Ovary (tissue), 9 donors: ENCODE data around the gene BNC2. TPM values are rescaled to one million over a fixed set of nuclear protein-coding genes. Genes with fewer than 3 reads are reported as not detected.

Experiments
- DNase-seq, 5 donors: peaks; one replicate each; pipeline ENCODE4 v3.0.0-alpha.2; 2019 to 2020
- H3K27ac ChIP-seq, 2 donors: fragments of 200-600 bp; one replicate each; pipeline versions ENCODE4 v1.5.1 to v1.8.0; 2019 to 2022
- H3K27me3 ChIP-seq: fragments of 200-600 bp; one replicate; pipeline ENCODE4 v1.8.0; 2022
- H3K36me3 ChIP-seq: fragments of 200-600 bp; sonication (generic); one replicate; pipeline ENCODE4 v1.5.1; 2019
- H3K4me1 ChIP-seq: one replicate; pipeline ENCODE4 v1.8.1; 2013; ENCODE audit warnings: mild to moderate bottlenecking, moderate library complexity; ENCODE audit not compliant: insufficient read depth
- H3K4me3 ChIP-seq: fragments of 200-600 bp; sonication (generic); one replicate; pipeline ENCODE4 v1.5.1; 2017
- H3K9me3 ChIP-seq, 2 donors: fragments of 200-600 bp in 1 of 2; sonication (generic) in 1 of 2; one replicate each; pipeline versions ENCODE4 v1.5.1 to v1.8.1; 2013 to 2019; ENCODE audit warnings: mild to moderate bottlenecking in 1 of 2, moderate library complexity in 1 of 2
- EP300 ChIP-seq: sonication (generic); formaldehyde crosslinking; IDR thresholded peaks from one replicate; pipeline ENCODE4 v1.6.1; 2017; ENCODE audit warnings: antibody characterized with exemption
- POLR2A ChIP-seq: fragments of 450-650 bp; IDR thresholded peaks from one replicate; pipeline ENCODE4 v1.6.1; 2017; ENCODE audit warnings: antibody characterized with exemption, mild to moderate bottlenecking, moderate library complexity
- WGBS, 3 donors: extraction: QIAGEN DNeasy Blood & Tissue Kit in 1 of 3; methylation state at CpG; one replicate each; pipeline versions ENCODE4 v1.1.5 to v1.1.7; 2013 to 2017; 5-methylcytosine and 5-hydroxymethylcytosine counted together
- intact Hi-C, 4 donors: fragments of 100-400 bp; cut with DNase I; formaldehyde crosslinking; loops; one replicate each; pipeline versions ENCODE4 v1.11.0 to v1.15.1; 2022 to 2023
- polyA plus RNA-seq, 2 donors: library from polyadenylated mRNA; stranded (reverse); fragments of 200-250 nt in 1 of 2; fragments of 350-450 nt in 1 of 2; fragmentation: Illumina TruSeq in 1 of 2; extraction: RNeasy Lipid Tissue Mini Kit (QIAGEN cat#74804) in 1 of 2; gene quantifications; one replicate each; pipeline ENCODE4 v1.2.3, GENCODE V29; 2013 to 2014
- total RNA-seq, 7 donors: library from RNA; depleted of rRNA in 2 of 7; stranded (reverse); fragments of >200 nt in 2 of 7; fragmentation: NEBNext Ultra II Directional in 3 of 7; extraction: Animal tissue kit (Norgen Biotek cat#: 25700) in 3 of 7; gene quantifications; one replicate each; pipeline versions ENCODE4 v1.1.0 to v1.2.4, GENCODE V29; 2016 to 2023
- TF ChIP-seq, protein P1 (sequence below), 3 donors: fragments of 450-650 bp in 2 of 3; fragments of 200-600 bp in 1 of 3; IDR thresholded peaks; one replicate each; pipeline versions ENCODE4 v1.5.1 to v1.8.0; 2016 to 2022; ENCODE audit warnings: antibody characterized with exemption in 3 of 3, mild to moderate bottlenecking in 1 of 3
- donor health status: DM: no; HTN: no; CAD: no; lungs with moderate emphysema.
- donor health status: DM: no; HTN: no; CAD: no.
- donor health status: Bipolar disorder and iron deficiency.
- donor health status: DM: yes; HTN: yes; CAD: no.
- donor health status: DM: no; HTN: no; CAD: no.
- donor health status: DM: yes; HTN: yes; CAD: no.

Gene BNC2
- total and polyA plus RNA-seq, 9 donors: 17.2 to 232 (median 197) TPM

DNA sequence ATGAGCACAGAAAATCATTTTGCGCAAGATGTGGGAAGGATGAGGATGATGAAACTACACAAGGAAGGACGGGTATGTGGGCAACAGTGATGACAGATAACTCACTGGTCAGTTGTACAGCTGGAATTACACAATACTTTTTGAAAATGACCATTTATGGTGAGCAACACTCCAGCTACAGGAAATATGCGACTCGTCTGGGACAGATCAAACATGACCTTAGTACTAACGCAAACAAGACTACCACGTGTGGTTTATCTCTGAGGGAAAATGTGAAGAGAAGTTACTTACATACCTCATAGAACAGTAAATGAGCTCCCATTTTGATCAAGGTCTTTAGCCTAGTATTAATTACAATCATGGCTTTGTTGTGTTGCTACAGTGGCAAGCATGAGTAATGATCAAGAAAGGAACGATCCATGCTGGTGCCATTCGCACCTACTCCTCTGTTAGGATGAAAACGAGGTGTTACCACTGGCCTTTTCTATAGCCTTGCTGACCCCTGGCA is 456.9 kb downstream of the BNC2 start:
- H3K4me1 ChIP-seq: peaks cover 16% of the 10 kb centered on the region
- H3K27ac ChIP-seq: peak overlapping the region in 1 of 2 donors; percentile 51
- H3K36me3 ChIP-seq: no peaks in the 10 kb centered on the region
- no peaks in the 10 kb centered on the region for H3K27me3 ChIP-seq
- peak in 2 of 5 donors; percentile 31 to 52 for DNase-seq
- peak; percentile 52 for TF ChIP-seq EP300
- TF ChIP-seq, protein P1, sequence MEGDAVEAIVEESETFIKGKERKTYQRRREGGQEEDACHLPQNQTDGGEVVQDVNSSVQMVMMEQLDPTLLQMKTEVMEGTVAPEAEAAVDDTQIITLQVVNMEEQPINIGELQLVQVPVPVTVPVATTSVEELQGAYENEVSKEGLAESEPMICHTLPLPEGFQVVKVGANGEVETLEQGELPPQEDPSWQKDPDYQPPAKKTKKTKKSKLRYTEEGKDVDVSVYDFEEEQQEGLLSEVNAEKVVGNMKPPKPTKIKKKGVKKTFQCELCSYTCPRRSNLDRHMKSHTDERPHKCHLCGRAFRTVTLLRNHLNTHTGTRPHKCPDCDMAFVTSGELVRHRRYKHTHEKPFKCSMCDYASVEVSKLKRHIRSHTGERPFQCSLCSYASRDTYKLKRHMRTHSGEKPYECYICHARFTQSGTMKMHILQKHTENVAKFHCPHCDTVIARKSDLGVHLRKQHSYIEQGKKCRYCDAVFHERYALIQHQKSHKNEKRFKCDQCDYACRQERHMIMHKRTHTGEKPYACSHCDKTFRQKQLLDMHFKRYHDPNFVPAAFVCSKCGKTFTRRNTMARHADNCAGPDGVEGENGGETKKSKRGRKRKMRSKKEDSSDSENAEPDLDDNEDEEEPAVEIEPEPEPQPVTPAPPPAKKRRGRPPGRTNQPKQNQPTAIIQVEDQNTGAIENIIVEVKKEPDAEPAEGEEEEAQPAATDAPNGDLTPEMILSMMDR (IDR thresholded peaks at IDR 0.05): no peak
- intact Hi-C loops: loop anchor here in 2 of 4 donors (5.0 to 10.0 kb wide), 3 partner anchors 59 to 459 kb away; partner anchors contain the start of gene BNC2 (in 1 of the 2)
- no peaks in the 10 kb centered on the region for H3K9me3 ChIP-seq
- no peak overlapping the region for H3K4me3 ChIP-seq
- WGBS, 3 donors: 31 to 44% (median 41%) methylated on average over 9 of the region's 9 CpGs

DNA sequence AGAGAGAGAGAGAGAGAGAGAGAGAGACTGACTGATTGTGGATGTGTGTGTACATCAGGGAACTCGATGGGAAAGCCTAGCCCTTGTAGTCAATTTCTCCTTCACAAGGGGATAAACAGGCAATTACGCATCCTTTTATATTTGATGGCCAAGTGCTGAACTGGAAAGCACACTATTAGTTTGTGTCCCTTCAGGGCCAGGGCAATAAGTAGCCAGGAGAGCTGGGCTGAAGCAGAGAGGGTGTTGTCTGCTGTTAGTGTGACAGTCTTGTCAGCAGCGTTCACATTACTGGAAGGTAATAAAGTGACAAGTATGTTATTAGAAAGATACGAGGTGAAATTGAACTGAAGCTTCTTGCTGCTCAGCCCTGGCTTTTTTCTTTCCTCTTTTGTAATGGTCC is 457.7 kb downstream of the BNC2 start:
- Histone ChIP-seq H3K27ac (peak overlapping the region in 1 of 2 donors; percentile 39), H3K27me3 (no peaks in the 10 kb centered on the region), H3K4me1 (peaks cover 16% of the 10 kb centered on the region), H3K4me3 (no peak overlapping the region), H3K9me3 (no peaks in the 10 kb centered on the region), H3K36me3 (no peaks in the 10 kb centered on the region)
- TF ChIP-seq, protein P1 (IDR thresholded peaks at IDR 0.05): no peak
- TF ChIP-seq POLR2A: no peak
- TF ChIP-seq EP300: no peak
- whole genome bisulfite sequencing, 3 donors: 82 to 87% (median 83%) methylated on average over 4 of the region's 4 CpGs
- intact Hi-C loops: loop anchor here in 2 of 4 donors (5.0 to 10.0 kb wide), 3 partner anchors 58 to 460 kb away; partner anchors contain the start of gene BNC2 (in 1 of the 2)
- no peak for DNase-seq

DNA sequence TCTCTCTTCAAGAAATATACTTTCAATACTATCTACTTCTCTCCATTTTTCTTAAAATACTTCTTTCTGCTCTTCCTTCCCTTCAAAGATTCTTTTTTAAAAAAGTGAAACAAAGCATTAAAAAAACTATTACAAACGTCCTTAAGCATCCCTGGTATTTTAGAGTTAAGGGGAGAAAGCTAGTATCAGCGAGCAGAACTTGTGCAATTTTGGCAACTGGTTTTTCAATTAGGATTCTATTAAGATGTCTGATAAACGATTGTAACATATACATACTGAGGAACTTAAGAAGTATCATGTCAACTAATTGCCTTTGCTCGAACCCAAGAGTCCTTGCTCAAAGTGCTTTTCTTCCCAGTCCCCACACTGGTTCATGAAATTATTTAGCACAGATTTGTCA is 459.2 kb downstream of the BNC2 start:
- TF ChIP-seq, protein P1 (IDR thresholded peaks at IDR 0.05): no peak
- TF ChIP-seq POLR2A: no peak
- TF ChIP-seq EP300: no peak
- intact Hi-C loops: loop anchor here in 2 of 4 donors (5.0 to 10.0 kb wide), 3 partner anchors 57 to 461 kb away; partner anchors contain the start of gene BNC2 (in 1 of the 2)
- Histone ChIP-seq H3K4me3 (no peak overlapping the region), H3K36me3 (no peaks in the 10 kb centered on the region), H3K27ac (no peak overlapping the region), H3K9me3 (no peaks in the 10 kb centered on the region), H3K27me3 (no peaks in the 10 kb centered on the region), H3K4me1 (peaks cover 16% of the 10 kb centered on the region)
- WGBS, 3 donors: 34 to 59% (median 43%) methylated on average over 4 of the region's 4 CpGs
- DNase-seq: no peak

DNA sequence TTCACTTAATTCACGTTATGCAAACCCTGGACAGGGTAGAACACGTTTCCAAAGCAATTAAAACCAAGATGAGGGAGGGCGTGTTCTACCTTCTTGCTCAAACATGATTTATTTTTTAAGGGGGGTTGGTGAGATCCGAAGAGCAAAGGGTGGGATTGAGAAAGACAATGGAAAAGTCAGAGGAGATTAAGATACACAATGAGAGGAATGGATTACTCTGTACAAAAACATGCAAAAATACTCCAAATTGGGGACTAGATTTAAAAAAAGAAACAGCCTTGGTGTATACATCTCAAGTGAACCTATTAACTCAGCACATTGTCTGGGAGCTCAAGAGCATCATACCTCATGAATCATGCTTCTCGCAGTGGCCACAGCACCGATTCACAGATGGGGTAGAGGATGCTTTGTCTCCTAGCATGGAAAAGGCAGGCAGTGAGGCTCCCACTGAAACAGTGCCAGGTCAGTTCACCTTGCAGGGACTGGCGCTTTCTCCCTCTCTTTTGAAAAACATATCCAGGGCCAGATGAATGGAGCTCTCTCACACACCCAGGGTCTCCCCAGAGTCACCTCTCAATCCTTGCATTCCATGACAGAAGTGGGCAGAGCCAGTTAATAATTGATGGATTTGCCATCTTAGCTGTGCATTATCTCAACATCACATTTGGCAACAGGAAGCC is 459.7 kb downstream of the BNC2 start:
- no peaks in the 10 kb centered on the region for H3K27me3 ChIP-seq
- intact Hi-C loops: loop anchor here in 2 of 4 donors (5.0 to 10.0 kb wide), 3 partner anchors 56 to 462 kb away; partner anchors contain the start of gene BNC2 (in 1 of the 2)
- H3K36me3 ChIP-seq: no peaks in the 10 kb centered on the region
- no peak overlapping the region for H3K27ac ChIP-seq
- no peak overlapping the region for H3K4me3 ChIP-seq
- TF ChIP-seq, protein P1 (IDR thresholded peaks at IDR 0.05): no peak
- TF ChIP-seq POLR2A: no peak
- TF ChIP-seq EP300: no peak
- WGBS, 3 donors: 71 to 83% (median 72%) methylated on average over 7 of the region's 7 CpGs
- DNase-seq: peak in 1 of 5 donors; percentile 22
- H3K4me1 ChIP-seq: peaks cover 14% of the 10 kb centered on the region
- no peaks in the 10 kb centered on the region for H3K9me3 ChIP-seq
